SK-N-SH (cell line): ENCODE results near the gene IGHMBP2. TPM values are rescaled to one million over a fixed set of nuclear protein-coding genes. Genes with fewer than 3 reads are reported as not detected.

Experiments used
- CTCF ChIA-PET: fragments of 300-600, 350-600 bp; formaldehyde crosslinking; extraction: SDS; loops from one replicate; lab custom pipeline; 2021; lab: Yijun Ruan, JAX
- POLR2A ChIA-PET: fragments of 350-600 bp; sonication (Branson Sonifier 250); formaldehyde crosslinking; extraction: SDS; loops from one replicate; lab custom pipeline; 2020; ENCODE audit warnings: antibody characterized with exemption, inconsistent platforms; lab: Yijun Ruan, JAX
- DNase-seq: peaks from one replicate; pipeline ENCODE4 v3.0.0; 2012
- H2AFZ ChIP-seq: fragments of 200-600 bp; sonication (generic); 2 replicates; pipeline ENCODE4 v1.8.1; 2016; ENCODE audit warnings: antibody characterized with exemption, mild to moderate bottlenecking, low read depth
- H3F3A ChIP-seq: fragments of 200-600 bp; sonication (generic); replicated peaks from 2 replicates; pipeline ENCODE3; 2016; ENCODE audit warnings: antibody characterized with exemption, mild to moderate bottlenecking; ENCODE audit not compliant: insufficient read depth
- H3K27ac ChIP-seq, 2 experiments: fragments of 200-500 bp in 1 of 2; fragments of 200-600 bp in 1 of 2; sonication (Bioruptor generic) in 1 of 2; sonication (generic), shearing (Covaris generic) in 1 of 2; 2 replicates each; pipeline versions ENCODE4 v1.5.1 to v1.6.1; 2014 to 2016; ENCODE audit warnings: low read depth in 2 of 2, inconsistent platforms in 1 of 2, low read length in 1 of 2, mild to moderate bottlenecking in 1 of 2, mixed read lengths in 1 of 2
- H3K27me3 ChIP-seq: fragments of 200-600 bp; sonication (generic), shearing (Covaris generic); 2 replicates; pipeline ENCODE4 v1.6.1; 2016; ENCODE audit warnings: mixed run types; ENCODE audit not compliant: insufficient read depth
- H3K36me3 ChIP-seq, 2 experiments: fragments of 200-500 bp in 1 of 2; fragments of 200-600 bp in 1 of 2; sonication (Bioruptor generic) in 1 of 2; sonication (generic) in 1 of 2; replicated peaks in 1 of 2; 2 replicates each; pipeline versions ENCODE3 to v1.5.1; 2014 to 2016; ENCODE audit warnings: low read length in 1 of 2, mild to moderate bottlenecking in 1 of 2; ENCODE audit not compliant: insufficient read depth in 2 of 2, control insufficient read depth in 1 of 2
- H3K4me1 ChIP-seq, 2 experiments: fragments of 200-500 bp in 1 of 2; fragments of 200-600 bp in 1 of 2; sonication (Bioruptor generic) in 1 of 2; sonication (generic), shearing (Covaris generic) in 1 of 2; 2 replicates each; pipeline versions ENCODE4 v1.5.1 to v1.6.1; 2014 to 2016; ENCODE audit warnings: low read depth in 1 of 2, low read length in 1 of 2, mixed run types in 1 of 2; ENCODE audit not compliant: insufficient read depth in 2 of 2, control insufficient read depth in 1 of 2
- H3K4me2 ChIP-seq: fragments of 200-600 bp; sonication (generic), shearing (Covaris generic); 2 replicates; pipeline ENCODE4 v1.6.1; 2017; ENCODE audit warnings: mixed run types
- H3K4me3 ChIP-seq, 2 experiments: fragments of 200-500 bp in 1 of 2; fragments of 200-600 bp in 1 of 2; sonication (Bioruptor generic) in 1 of 2; sonication (generic), shearing (Covaris generic) in 1 of 2; 2 replicates each; pipeline versions ENCODE4 v1.5.1 to v1.8.1; 2014 to 2016; ENCODE audit warnings: low read depth in 2 of 2, inconsistent platforms in 1 of 2, low read length in 1 of 2, mild to moderate bottlenecking in 1 of 2, mixed read lengths in 1 of 2, moderate library complexity in 1 of 2
- H3K79me2 ChIP-seq: fragments of 200-600 bp; sonication (generic); 2 replicates; pipeline ENCODE4 v1.8.1; 2017; ENCODE audit warnings: mild to moderate bottlenecking; ENCODE audit not compliant: insufficient read depth
- H3K9ac ChIP-seq: fragments of 200-600 bp; sonication (generic); 2 replicates; pipeline ENCODE4 v1.6.1; 2017; ENCODE audit warnings: mixed run types
- H3K9me2 ChIP-seq: fragments of 200-600 bp; sonication (generic); 2 replicates; pipeline ENCODE4 v1.6.1; 2017; ENCODE audit warnings: mixed run types
- H3K9me3 ChIP-seq: fragments of 200-600 bp; sonication (generic); 2 replicates; pipeline ENCODE4 v1.6.1; 2017; ENCODE audit warnings: mixed run types, mild to moderate bottlenecking, moderate library complexity
- H4K20me1 ChIP-seq: fragments of 200-600 bp; sonication (generic); 2 replicates; pipeline ENCODE4 v1.6.1; 2017; ENCODE audit warnings: mild to moderate bottlenecking, mixed run types; ENCODE audit not compliant: insufficient read depth
- ELF1 ChIP-seq: IDR thresholded peaks from 2 replicates; pipeline ENCODE4 v1.4.0; 2012
- EZH2phosphoT487 ChIP-seq: fragments of 200-600 bp; sonication (generic); IDR thresholded peaks from 2 replicates; pipeline ENCODE4 v1.6.1; 2017; ENCODE audit warnings: low read depth, mixed run types, mild to moderate bottlenecking, antibody characterized with exemption, moderate library complexity, borderline replicate concordance
- FOSL2 ChIP-seq: IDR thresholded peaks from 2 replicates; pipeline ENCODE4 v1.4.0; 2012; ENCODE audit warnings: low read depth, mild to moderate bottlenecking, moderate library complexity, borderline replicate concordance
- GABPA ChIP-seq: IDR thresholded peaks from 2 replicates; pipeline ENCODE4 v1.4.0; 2012; ENCODE audit warnings: low read depth, mild to moderate bottlenecking
- JUND ChIP-seq: IDR thresholded peaks from 2 replicates; pipeline ENCODE4 v1.4.0; 2012
- MEF2A ChIP-seq: IDR thresholded peaks from 2 replicates; pipeline ENCODE4 v1.4.0; 2012; ENCODE audit warnings: low read depth, borderline replicate concordance
- NFIC ChIP-seq: IDR thresholded peaks from 2 replicates; pipeline ENCODE4 v1.4.0; 2012; ENCODE audit warnings: borderline replicate concordance
- NRF1 ChIP-seq: IDR thresholded peaks from 2 replicates; pipeline ENCODE4 v1.6.1; 2012; ENCODE audit warnings: low read depth, mild to moderate bottlenecking, low read length
- POLR2AphosphoS5 ChIP-seq: IDR thresholded peaks from 2 replicates; pipeline ENCODE4 v1.6.1; 2012; ENCODE audit warnings: low read depth, low read length
- RAD21 ChIP-seq: IDR thresholded peaks from 2 replicates; pipeline ENCODE4 v1.6.1; 2012; ENCODE audit warnings: mild to moderate bottlenecking, low read length
- RFX5 ChIP-seq: IDR thresholded peaks from 2 replicates; pipeline ENCODE4 v1.6.1; 2012; ENCODE audit warnings: mild to moderate bottlenecking, improper control_type of control experiment, low read length
- RXRA ChIP-seq: IDR thresholded peaks from 2 replicates; pipeline ENCODE4 v1.4.0; 2012; ENCODE audit warnings: low read depth, mild to moderate bottlenecking, borderline replicate concordance
- SIN3A ChIP-seq: IDR thresholded peaks from 2 replicates; pipeline ENCODE4 v1.6.1; 2012; ENCODE audit warnings: low read depth, mild to moderate bottlenecking, low read length, moderate library complexity, borderline replicate concordance
- SMC3 ChIP-seq: IDR thresholded peaks from 2 replicates; pipeline ENCODE4 v1.6.1; 2012; ENCODE audit warnings: low read depth, low read length, improper control_type of control experiment
- TAF1 ChIP-seq: IDR thresholded peaks from 2 replicates; pipeline ENCODE4 v1.6.1; 2012; ENCODE audit warnings: low read depth, mild to moderate bottlenecking, low read length, moderate library complexity, borderline replicate concordance
- TCF12 ChIP-seq: IDR thresholded peaks from 2 replicates; pipeline ENCODE4 v1.4.0; 2012
- TEAD4 ChIP-seq: IDR thresholded peaks from 2 replicates; pipeline ENCODE4 v1.4.0; 2012; ENCODE audit warnings: mild to moderate bottlenecking, borderline replicate concordance; ENCODE audit not compliant: insufficient read depth
- WGBS: methylation state at CpG from one replicate; pipeline ENCODE4 v1.1.6; 2017; ENCODE audit warnings: low lambda C conversion rate; 5-methylcytosine and 5-hydroxymethylcytosine counted together
- polyA plus RNA-seq, 3 experiments: library from polyadenylated mRNA; depleted of rRNA; stranded (reverse); fragments of >200 nt; gene quantifications; 2 replicates each; pipeline ENCODE4 v1.2.3, GENCODE V29; 2012
- TF ChIP-seq, protein P1 (sequence below): IDR thresholded peaks from 2 replicates; pipeline ENCODE4; 2012
- TF ChIP-seq, protein P2 (sequence below): IDR thresholded peaks from 2 replicates; pipeline ENCODE4 v1.4.0; 2012; ENCODE audit warnings: low read depth
- TF ChIP-seq, protein P3 (sequence below): fragments of 150-350 bp; IDR thresholded peaks from 2 replicates; pipeline ENCODE4 v1.6.1; 2016; ENCODE audit warnings: mild to moderate bottlenecking, low read depth, low read length
- TF ChIP-seq, protein P4 (sequence below): IDR thresholded peaks from 2 replicates; pipeline ENCODE4 v1.6.1; 2012; ENCODE audit warnings: mild to moderate bottlenecking, low read depth, low read length, moderate library complexity

IGHMBP2 gene
- polyA plus RNA-seq, 1 of the 3 experiments (the other 2 are of a cell fraction): 9.0 TPM

DNA sequence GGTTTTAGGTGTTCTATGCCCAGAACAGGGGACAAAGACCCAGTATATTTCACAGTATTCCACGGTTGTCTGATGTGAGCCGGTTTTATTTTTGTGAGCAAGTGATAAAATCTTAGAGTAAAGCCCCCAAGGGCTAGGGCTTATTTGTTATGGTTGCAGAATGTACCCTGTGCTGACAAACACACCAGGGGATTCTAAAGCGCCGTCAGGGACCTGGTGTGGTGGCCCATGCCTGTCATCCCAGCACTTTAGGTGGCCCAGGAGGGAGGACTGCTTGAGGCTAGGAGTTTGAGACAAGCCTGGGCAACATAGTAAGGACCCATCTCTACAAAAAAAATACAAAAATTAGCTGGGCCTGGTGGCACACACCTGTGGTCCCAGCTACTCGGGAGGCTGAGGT lies 22.8 kb upstream of the IGHMBP2 start:
- POLR2A ChIA-PET: interaction anchor here (1.0 kb wide), 1 partner anchor 168 kb away, joined by 3 read pairs; the partner anchor contains the start of gene TPCN2
- 93% methylated on average over 5 of the region's 5 CpGs for WGBS

DNA sequence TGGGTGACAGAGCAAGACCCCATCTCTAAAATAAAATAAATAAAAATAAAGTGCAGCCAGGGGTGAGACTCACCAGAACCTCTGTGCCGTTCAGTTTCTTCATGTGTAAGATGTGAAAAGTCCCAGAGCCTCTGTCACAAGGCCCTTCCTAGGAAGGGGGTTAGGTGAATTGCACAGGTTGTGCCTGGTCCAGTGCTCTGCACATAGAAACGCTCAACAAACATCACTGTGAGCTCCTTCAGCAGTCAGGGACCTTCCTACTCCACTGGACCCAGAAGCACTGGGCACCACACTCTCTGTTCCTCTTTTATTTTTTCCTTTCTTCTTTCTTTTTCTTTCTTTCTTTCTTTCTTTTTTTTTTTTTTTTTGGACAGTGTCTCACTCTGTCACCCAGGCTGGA lies 22.4 kb upstream of the IGHMBP2 start:
- DNase-seq: no peak
- Histone ChIP-seq H3K9me3 (no peaks in the 10 kb centered on the region), H3K4me2 (no peak overlapping the region), H3K9me2 (no peaks in the 10 kb centered on the region), H3K36me3 (no peaks in the 10 kb centered on the region), H3F3A (no peaks in the 10 kb centered on the region), H3K4me1 (peaks cover 0 to 2% of the 10 kb centered on the region in 2 experiments; a peak in 1 of 4 replicates), H2AFZ (no peak overlapping the region), H4K20me1 (no peaks in the 10 kb centered on the region), H3K9ac (no peak overlapping the region), H3K4me3 (no peak overlapping the region), H3K27me3 (no peaks in the 10 kb centered on the region), H3K79me2 (no peaks in the 10 kb centered on the region), H3K27ac (no peak overlapping the region)
- ChIA-PET POLR2A (interaction anchor here (1.0 kb wide), 1 partner anchor 168 kb away, joined by 3 read pairs; the partner anchor contains the start of gene TPCN2), CTCF (interaction anchor here (2.9 kb wide), 1 partner anchor 9 kb away, joined by 11 read pairs; no protein-coding TSS in a partner anchor)
- 75% methylated on average over 2 of the region's 2 CpGs for WGBS
- TF ChIP-seq JUND (no peak), TEAD4 (no peak), EZH2phosphoT487 (no peak), NFIC (no peak), MEF2A (no peak), GABPA (no peak), SMC3 (no peak), NRF1 (no peak), RAD21 (no peak), TCF12 (no peak)
- TF ChIP-seq, protein P1, sequence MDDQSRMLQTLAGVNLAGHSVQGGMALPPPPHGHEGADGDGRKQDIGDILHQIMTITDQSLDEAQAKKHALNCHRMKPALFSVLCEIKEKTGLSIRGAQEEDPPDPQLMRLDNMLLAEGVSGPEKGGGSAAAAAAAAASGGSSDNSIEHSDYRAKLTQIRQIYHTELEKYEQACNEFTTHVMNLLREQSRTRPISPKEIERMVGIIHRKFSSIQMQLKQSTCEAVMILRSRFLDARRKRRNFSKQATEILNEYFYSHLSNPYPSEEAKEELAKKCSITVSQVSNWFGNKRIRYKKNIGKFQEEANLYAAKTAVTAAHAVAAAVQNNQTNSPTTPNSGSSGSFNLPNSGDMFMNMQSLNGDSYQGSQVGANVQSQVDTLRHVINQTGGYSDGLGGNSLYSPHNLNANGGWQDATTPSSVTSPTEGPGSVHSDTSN: no peak
- TF ChIP-seq, protein P2, sequence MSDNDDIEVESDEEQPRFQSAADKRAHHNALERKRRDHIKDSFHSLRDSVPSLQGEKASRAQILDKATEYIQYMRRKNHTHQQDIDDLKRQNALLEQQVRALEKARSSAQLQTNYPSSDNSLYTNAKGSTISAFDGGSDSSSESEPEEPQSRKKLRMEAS: no peak
- TF ChIP-seq, protein P3, sequence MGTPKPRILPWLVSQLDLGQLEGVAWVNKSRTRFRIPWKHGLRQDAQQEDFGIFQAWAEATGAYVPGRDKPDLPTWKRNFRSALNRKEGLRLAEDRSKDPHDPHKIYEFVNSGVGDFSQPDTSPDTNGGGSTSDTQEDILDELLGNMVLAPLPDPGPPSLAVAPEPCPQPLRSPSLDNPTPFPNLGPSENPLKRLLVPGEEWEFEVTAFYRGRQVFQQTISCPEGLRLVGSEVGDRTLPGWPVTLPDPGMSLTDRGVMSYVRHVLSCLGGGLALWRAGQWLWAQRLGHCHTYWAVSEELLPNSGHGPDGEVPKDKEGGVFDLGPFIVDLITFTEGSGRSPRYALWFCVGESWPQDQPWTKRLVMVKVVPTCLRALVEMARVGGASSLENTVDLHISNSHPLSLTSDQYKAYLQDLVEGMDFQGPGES: no peak

More for the DNA sequence above, 22.8 kb upstream of the IGHMBP2 start:
- Histone ChIP-seq H3K9me2 (no peaks in the 10 kb centered on the region), H3K27ac (no peak overlapping the region), H3K36me3 (no peaks in the 10 kb centered on the region), H3K79me2 (no peaks in the 10 kb centered on the region), H3K4me1 (peaks cover 0 to 2% of the 10 kb centered on the region in 2 experiments; a peak in 1 of 4 replicates), H3K4me3 (no peak overlapping the region), H3K4me2 (no peak overlapping the region), H2AFZ (no peak overlapping the region), H3K9me3 (no peaks in the 10 kb centered on the region), H3K27me3 (no peaks in the 10 kb centered on the region), H3F3A (no peaks in the 10 kb centered on the region), H4K20me1 (no peaks in the 10 kb centered on the region), H3K9ac (no peak overlapping the region)
- TF ChIP-seq NRF1 (no peak), SIN3A (no peak), FOSL2 (no peak), RFX5 (no peak), GABPA (no peak), RXRA (no peak), TAF1 (no peak), ELF1 (no peak), POLR2AphosphoS5 (no peak), SMC3 (no peak)
- TF ChIP-seq, protein P4, sequence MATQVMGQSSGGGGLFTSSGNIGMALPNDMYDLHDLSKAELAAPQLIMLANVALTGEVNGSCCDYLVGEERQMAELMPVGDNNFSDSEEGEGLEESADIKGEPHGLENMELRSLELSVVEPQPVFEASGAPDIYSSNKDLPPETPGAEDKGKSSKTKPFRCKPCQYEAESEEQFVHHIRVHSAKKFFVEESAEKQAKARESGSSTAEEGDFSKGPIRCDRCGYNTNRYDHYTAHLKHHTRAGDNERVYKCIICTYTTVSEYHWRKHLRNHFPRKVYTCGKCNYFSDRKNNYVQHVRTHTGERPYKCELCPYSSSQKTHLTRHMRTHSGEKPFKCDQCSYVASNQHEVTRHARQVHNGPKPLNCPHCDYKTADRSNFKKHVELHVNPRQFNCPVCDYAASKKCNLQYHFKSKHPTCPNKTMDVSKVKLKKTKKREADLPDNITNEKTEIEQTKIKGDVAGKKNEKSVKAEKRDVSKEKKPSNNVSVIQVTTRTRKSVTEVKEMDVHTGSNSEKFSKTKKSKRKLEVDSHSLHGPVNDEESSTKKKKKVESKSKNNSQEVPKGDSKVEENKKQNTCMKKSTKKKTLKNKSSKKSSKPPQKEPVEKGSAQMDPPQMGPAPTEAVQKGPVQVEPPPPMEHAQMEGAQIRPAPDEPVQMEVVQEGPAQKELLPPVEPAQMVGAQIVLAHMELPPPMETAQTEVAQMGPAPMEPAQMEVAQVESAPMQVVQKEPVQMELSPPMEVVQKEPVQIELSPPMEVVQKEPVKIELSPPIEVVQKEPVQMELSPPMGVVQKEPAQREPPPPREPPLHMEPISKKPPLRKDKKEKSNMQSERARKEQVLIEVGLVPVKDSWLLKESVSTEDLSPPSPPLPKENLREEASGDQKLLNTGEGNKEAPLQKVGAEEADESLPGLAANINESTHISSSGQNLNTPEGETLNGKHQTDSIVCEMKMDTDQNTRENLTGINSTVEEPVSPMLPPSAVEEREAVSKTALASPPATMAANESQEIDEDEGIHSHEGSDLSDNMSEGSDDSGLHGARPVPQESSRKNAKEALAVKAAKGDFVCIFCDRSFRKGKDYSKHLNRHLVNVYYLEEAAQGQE: no peak
- TF ChIP-seq, protein P1: no peak
- CTCF ChIA-PET: interaction anchor here (2.9 kb wide), 1 partner anchor 9 kb away, joined by 11 read pairs; no protein-coding TSS in a partner anchor
- DNase-seq: no peak
